ENCODE measurements around the gene PCDHGB2. TPM values are rescaled to one million over a fixed set of nuclear protein-coding genes. Genes with fewer than 3 reads are reported as not detected.

PCDHGB2 gene
- total RNA-seq, 4 donors from 2014 or later = 2.1 to 5.3 (median 3.8) TPM

DNA sequence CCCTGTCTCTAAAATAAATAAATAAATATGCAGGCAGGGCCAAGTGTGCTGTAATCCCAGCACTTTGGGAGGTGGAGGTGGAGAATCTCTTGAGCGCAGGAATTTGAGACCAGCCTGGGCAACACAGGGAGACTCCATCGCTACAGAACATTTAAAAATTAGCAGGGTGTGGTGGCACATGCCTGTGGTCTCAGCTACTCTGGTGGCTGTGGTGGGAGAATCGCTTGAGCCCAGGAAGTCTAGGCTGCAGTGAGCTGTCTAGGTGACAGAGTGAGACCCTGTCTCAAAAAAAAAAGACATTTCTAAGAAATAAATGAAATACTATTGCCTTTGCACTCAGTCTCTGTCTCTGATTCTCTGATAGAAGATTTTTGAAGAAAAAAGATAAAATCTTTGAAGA, 51.8 kb downstream of the PCDHGB2 start:
- TF ChIP-seq CTCF (IDR thresholded peaks at IDR 0.05; ENCODE audit: low read depth) = no peak

Other genes with a start within 250 kb of the PCDHGB2 start
- 1 to 10 TPM; 2.0 to 7.0 (median 4.1) TPM for gene PCDHB4, start 238.2 kb upstream of the PCDHGB2 start, total RNA-seq
- 1 to 10 TPM in 2 of 4 donors, under 1 TPM in 2; 0.33 to 3.4 (median 1.6) TPM for gene PCDHB5, start 224.8 kb upstream of the PCDHGB2 start, total RNA-seq
- gene PCDHB6, start 209.9 kb upstream of the PCDHGB2 start, total RNA-seq = 1 to 10 TPM in 1 of 4 donors, under 1 TPM in 2, not detected in 1; 0.85 to 1.3 (median 0.94) TPM
- 1 to 10 TPM in 3 of 4 donors, under 1 TPM in 1; 0.49 to 1.5 (median 1.3) TPM for gene PCDHB7, start 187.3 kb upstream of the PCDHGB2 start, total RNA-seq
- 1 to 10 TPM in 1 of 4 donors, under 1 TPM in 3; 0.38 to 1.1 (median 0.67) TPM for gene PCDHB8, start 182.2 kb upstream of the PCDHGB2 start, total RNA-seq
- gene PCDHB16, start 177.6 kb upstream of the PCDHGB2 start, total RNA-seq = 1 to 10 TPM; 2.2 to 4.9 (median 2.7) TPM
- 1 to 10 TPM; 1.0 to 2.4 (median 2.1) TPM for gene PCDHB9, start 172.8 kb upstream of the PCDHGB2 start, total RNA-seq
- gene PCDHB10, start 167.6 kb upstream of the PCDHGB2 start, total RNA-seq = 1 to 10 TPM; 2.4 to 4.7 (median 2.4) TPM
- gene PCDHB11, start 160.4 kb upstream of the PCDHGB2 start, total RNA-seq = 1 to 10 TPM; 1.4 to 3.5 (median 2.1) TPM
- gene PCDHB12, start 151.3 kb upstream of the PCDHGB2 start, total RNA-seq = 1 to 10 TPM; 1.0 to 3.1 (median 2.3) TPM
- gene PCDHB13, start 146.1 kb upstream of the PCDHGB2 start, total RNA-seq = 1 to 10 TPM; 1.9 to 3.8 (median 2.8) TPM
- 1 to 10 TPM; 1.8 to 3.8 (median 2.1) TPM for gene PCDHB14, start 136.7 kb upstream of the PCDHGB2 start, total RNA-seq
- 1 to 10 TPM in 2 of 4 donors, under 1 TPM in 2; 0.34 to 1.9 (median 0.96) TPM for gene PCDHB15, start 114.6 kb upstream of the PCDHGB2 start, total RNA-seq
- 1 to 10 TPM in 2 of 4 donors, under 1 TPM in 2; 0.85 to 2.3 (median 1.0) TPM for gene SLC25A2, start 55.9 kb upstream of the PCDHGB2 start, total RNA-seq
- 10 to 100 TPM; 41.1 to 77.9 (median 50.1) TPM for gene TAF7, start 39.2 kb upstream of the PCDHGB2 start, total RNA-seq
- under 1 TPM; under 0.01 to 0.38 (median 0.33) TPM for gene PCDHGA1, start 29.5 kb upstream of the PCDHGB2 start, total RNA-seq
- 1 to 10 TPM; 2.3 to 6.5 (median 2.6) TPM for gene PCDHGA2, start 21.2 kb upstream of the PCDHGB2 start, total RNA-seq
- gene PCDHGA3, start 16.2 kb upstream of the PCDHGB2 start, total RNA-seq = 1 to 10 TPM; 1.8 to 3.6 (median 2.4) TPM
- gene PCDHGB1, start 9.9 kb upstream of the PCDHGB2 start, total RNA-seq = 1 to 10 TPM in 3 of 4 donors, under 1 TPM in 1; 0.75 to 2.3 (median 1.5) TPM
- gene PCDHGA4, start 5.0 kb upstream of the PCDHGB2 start, total RNA-seq = 1 to 10 TPM; 2.7 to 4.0 (median 3.5) TPM
- gene PCDHGA5, start 4.2 kb downstream of the PCDHGB2 start, total RNA-seq = 1 to 10 TPM; 2.7 to 5.8 (median 3.3) TPM
- gene PCDHGB3, start 10.2 kb downstream of the PCDHGB2 start, total RNA-seq = 1 to 10 TPM; 1.5 to 4.4 (median 1.9) TPM
- gene PCDHGA6, start 13.9 kb downstream of the PCDHGB2 start, total RNA-seq = 1 to 10 TPM; 3.1 to 6.2 (median 3.4) TPM
- gene PCDHGA7, start 22.7 kb downstream of the PCDHGB2 start, total RNA-seq = 1 to 10 TPM; 1.8 to 5.1 (median 3.7) TPM
- gene PCDHGB4, start 27.7 kb downstream of the PCDHGB2 start, total RNA-seq = 1 to 10 TPM; 2.3 to 4.1 (median 3.1) TPM
- 1 to 10 TPM; 1.5 to 2.8 (median 1.5) TPM for gene PCDHGA8, start 32.6 kb downstream of the PCDHGB2 start, total RNA-seq
- 1 to 10 TPM; 5.3 to 7.0 (median 6.7) TPM for gene PCDHGB5, start 38.0 kb downstream of the PCDHGB2 start, total RNA-seq
- 1 to 10 TPM; 4.1 to 8.3 (median 5.6) TPM for gene PCDHGA9, start 42.8 kb downstream of the PCDHGB2 start, total RNA-seq
- 1 to 10 TPM; 4.6 to 7.7 (median 5.8) TPM for gene PCDHGB6, start 48.0 kb downstream of the PCDHGB2 start, total RNA-seq
- 1 to 10 TPM; 4.4 to 6.0 (median 4.6) TPM for gene PCDHGA10, start 53.0 kb downstream of the PCDHGB2 start, total RNA-seq
- gene PCDHGB7, start 57.7 kb downstream of the PCDHGB2 start, total RNA-seq = 10 to 100 TPM in 1 of 4 donors, 1 to 10 TPM in 3; 7.2 to 10.4 (median 8.2) TPM
- gene PCDHGA11, start 61.1 kb downstream of the PCDHGB2 start, total RNA-seq = 1 to 10 TPM; 3.4 to 6.2 (median 4.2) TPM
- gene PCDHGA12, start 70.5 kb downstream of the PCDHGB2 start, total RNA-seq = 1 to 10 TPM; 3.8 to 9.2 (median 5.7) TPM
- gene PCDHGC3, start 116.0 kb downstream of the PCDHGB2 start, total RNA-seq = 10 to 100 TPM; 16.5 to 35.4 (median 30.4) TPM
- 10 to 100 TPM in 1 of 4 donors, 1 to 10 TPM in 3; 1.0 to 10.9 (median 1.9) TPM for gene PCDHGC4, start 125.0 kb downstream of the PCDHGB2 start, total RNA-seq
- gene PCDHGC5, start 129.1 kb downstream of the PCDHGB2 start, total RNA-seq = 1 to 10 TPM in 2 of 4 donors, under 1 TPM in 2; 0.82 to 1.8 (median 1.2) TPM

Measured in subcutaneous adipose tissue (tissue), 4 donors.